Psoas muscle (tissue), 8 donors: ENCODE results near the gene ASXL1. TPM values are rescaled to one million over a fixed set of nuclear protein-coding genes. Genes with fewer than 3 reads are reported as not detected.

Source experiments
- ATAC-seq, 4 donors: fragments of 200-7000 bp; cut with Tn5 transposase; one replicate each; pipeline ENCODE4 v1.9.1; 2020; ENCODE audit warnings: moderate library complexity in 3 of 4, mild to moderate bottlenecking in 2 of 4
- DNase-seq, 2 donors: peaks; one replicate each; pipeline ENCODE4 v3.0.0-alpha.2; 2020
- H3K27ac ChIP-seq: fragments of 200-600 bp; one replicate; pipeline ENCODE4 v1.8.0; 2022
- H3K27me3 ChIP-seq, 3 donors: fragments of 200-600 bp in 1 of 3; one replicate each; pipeline versions ENCODE4 v1.6.1 to v1.8.0; 2013 to 2022; ENCODE audit warnings: low read length in 2 of 3, mild to moderate bottlenecking in 2 of 3, moderate library complexity in 1 of 3; ENCODE audit not compliant: insufficient read depth in 3 of 3
- H3K36me3 ChIP-seq, 2 donors: fragments of 200-600 bp in 1 of 2; one replicate each; pipeline versions ENCODE4 v1.6.1 to v1.8.0; 2013 to 2022; ENCODE audit warnings: low read depth in 1 of 2, mild to moderate bottlenecking in 1 of 2, moderate library complexity in 1 of 2; ENCODE audit not compliant: insufficient read depth in 1 of 2
- H3K4me1 ChIP-seq: fragments of 200-600 bp; one replicate; pipeline ENCODE4 v1.8.0; 2022
- H3K4me3 ChIP-seq: fragments of 200-600 bp; one replicate; pipeline ENCODE4 v1.8.0; 2022; ENCODE audit warnings: mild to moderate bottlenecking
- H3K9me3 ChIP-seq: fragments of 200-600 bp; one replicate; pipeline ENCODE4 v1.8.0; 2022
- WGBS, 3 donors: extraction: QIAGEN DNeasy Blood & Tissue Kit; methylation state at CpG; one replicate each; pipeline versions ENCODE4 v1.1.6 to v1.1.7; 2013; 5-methylcytosine and 5-hydroxymethylcytosine counted together
- intact Hi-C, 2 donors: fragments of 100-400 bp; cut with DNase I; formaldehyde crosslinking; loops; one replicate each; pipeline versions ENCODE4 v1.11.0 to v1.14.2; 2022
- polyA plus RNA-seq, 3 donors: library from polyadenylated mRNA; stranded (reverse); fragments of 200-250 nt; gene quantifications; one replicate each; pipeline ENCODE4 v1.2.3, GENCODE V29; 2013
- total RNA-seq, 4 donors: library from RNA; stranded (reverse); fragmentation: NEBNext Ultra II Directional in 2 of 4; extraction: Animal tissue kit (Norgen Biotek cat#: 25700) in 2 of 4; gene quantifications; one replicate each; pipeline versions ENCODE4 v1.2.1 to v1.2.4, GENCODE V29; 2021 to 2023
- TF ChIP-seq, protein P1 (sequence below): fragments of 200-600 bp; IDR thresholded peaks from one replicate; pipeline ENCODE4 v1.8.0; 2022; ENCODE audit warnings: antibody characterized with exemption
- donor health status: healthy with polysubstance abuse.
- donor health status: DM: no; HTN: no; CAD: no; lungs with moderate emphysema.
- donor health status: Bipolar disorder and iron deficiency.
- donor health status: healthy.
- donor health status: DM: yes; HTN: yes; CAD: no.
- donor health status: DM: no; HTN: no; CAD: no.
- donor health status: DM: no; HTN: no; CAD: no.
- donor health status: DM: yes; HTN: yes; CAD: no.

ASXL1 gene
- total and polyA plus RNA-seq, 7 donors: 18.5 to 52.0 (median 23.2) TPM

DNA sequence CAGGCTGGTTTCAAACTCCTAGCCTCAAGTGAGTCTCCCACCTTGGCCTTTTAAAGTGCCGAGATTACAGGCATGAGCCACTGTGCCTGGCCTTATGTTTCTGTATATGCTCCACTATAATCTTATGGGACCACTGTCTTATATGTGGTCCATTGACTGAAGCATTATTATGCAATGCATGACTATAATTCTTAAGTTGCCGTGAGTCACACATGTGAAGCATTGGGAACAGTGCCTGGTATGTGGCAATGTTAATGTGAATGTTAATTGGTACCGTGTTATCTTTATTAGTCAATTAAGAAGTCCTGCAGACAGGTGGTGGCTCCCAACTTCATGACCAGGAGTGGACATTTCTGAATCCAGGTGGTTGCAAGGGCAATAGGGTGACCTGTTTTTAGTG, 14.7 kb upstream of the ASXL1 start:
- no peak overlapping the region for H3K27ac ChIP-seq

DNA sequence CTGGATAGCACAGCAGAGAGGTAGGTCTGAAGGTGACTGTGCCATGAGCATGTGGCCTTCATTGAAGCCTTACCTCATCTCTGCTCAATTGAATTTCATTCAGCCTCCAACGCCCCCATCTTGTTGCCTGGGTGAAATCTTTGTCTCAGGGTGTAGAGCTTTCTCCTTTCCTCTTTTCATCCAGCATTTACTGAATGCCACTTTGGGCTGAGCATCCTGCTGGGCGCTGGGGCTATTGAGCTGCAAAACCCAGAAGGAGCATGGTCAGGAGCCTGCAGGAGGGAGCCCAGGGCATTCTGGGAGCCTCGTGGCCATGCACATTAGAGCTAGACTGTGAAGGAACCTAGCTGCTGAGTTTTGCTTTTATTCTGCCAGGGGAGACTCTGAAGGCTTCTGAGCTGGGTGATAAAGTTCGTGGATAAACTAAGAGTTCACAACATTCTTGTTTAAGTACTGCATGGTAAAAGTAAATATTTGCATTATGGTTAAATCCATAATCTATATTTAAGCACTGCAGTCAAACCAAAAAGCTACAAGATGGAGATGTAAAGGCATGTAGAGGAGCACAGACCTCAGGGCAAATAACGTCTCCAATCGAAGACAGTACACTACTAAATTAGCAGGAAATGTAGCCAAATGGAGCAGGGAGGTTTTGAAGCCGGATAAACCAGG, 13.2 kb upstream of the ASXL1 start:
- no peak for ATAC-seq
- intact Hi-C loops: no loop called here
- TF ChIP-seq, protein P1, sequence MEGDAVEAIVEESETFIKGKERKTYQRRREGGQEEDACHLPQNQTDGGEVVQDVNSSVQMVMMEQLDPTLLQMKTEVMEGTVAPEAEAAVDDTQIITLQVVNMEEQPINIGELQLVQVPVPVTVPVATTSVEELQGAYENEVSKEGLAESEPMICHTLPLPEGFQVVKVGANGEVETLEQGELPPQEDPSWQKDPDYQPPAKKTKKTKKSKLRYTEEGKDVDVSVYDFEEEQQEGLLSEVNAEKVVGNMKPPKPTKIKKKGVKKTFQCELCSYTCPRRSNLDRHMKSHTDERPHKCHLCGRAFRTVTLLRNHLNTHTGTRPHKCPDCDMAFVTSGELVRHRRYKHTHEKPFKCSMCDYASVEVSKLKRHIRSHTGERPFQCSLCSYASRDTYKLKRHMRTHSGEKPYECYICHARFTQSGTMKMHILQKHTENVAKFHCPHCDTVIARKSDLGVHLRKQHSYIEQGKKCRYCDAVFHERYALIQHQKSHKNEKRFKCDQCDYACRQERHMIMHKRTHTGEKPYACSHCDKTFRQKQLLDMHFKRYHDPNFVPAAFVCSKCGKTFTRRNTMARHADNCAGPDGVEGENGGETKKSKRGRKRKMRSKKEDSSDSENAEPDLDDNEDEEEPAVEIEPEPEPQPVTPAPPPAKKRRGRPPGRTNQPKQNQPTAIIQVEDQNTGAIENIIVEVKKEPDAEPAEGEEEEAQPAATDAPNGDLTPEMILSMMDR: no peak
- WGBS, 3 donors: 45 to 48% (median 47%) methylated on average over 7 of the region's 7 CpGs
- H3K27me3 ChIP-seq: no peaks in the 10 kb centered on the region
- no peaks in the 10 kb centered on the region for H3K4me1 ChIP-seq
- no peak for DNase-seq
- no peaks in the 10 kb centered on the region for H3K36me3 ChIP-seq
- no peak overlapping the region for H3K4me3 ChIP-seq
- H3K27ac ChIP-seq: no peak overlapping the region
- no peaks in the 10 kb centered on the region for H3K9me3 ChIP-seq

More for the DNA sequence above, 14.7 kb upstream of the ASXL1 start:
- intact Hi-C loops: no loop called here
- 84 to 89% (median 89%) methylated on average over 3 of the region's 3 CpGs for WGBS, 3 donors
- Histone ChIP-seq H3K4me1 (no peaks in the 10 kb centered on the region), H3K9me3 (no peaks in the 10 kb centered on the region), H3K27me3 (no peaks in the 10 kb centered on the region), H3K36me3 (no peaks in the 10 kb centered on the region), H3K4me3 (no peak overlapping the region)
- DNase-seq (no peak), ATAC-seq (no peak)
- TF ChIP-seq, protein P1: no peak

DNA sequence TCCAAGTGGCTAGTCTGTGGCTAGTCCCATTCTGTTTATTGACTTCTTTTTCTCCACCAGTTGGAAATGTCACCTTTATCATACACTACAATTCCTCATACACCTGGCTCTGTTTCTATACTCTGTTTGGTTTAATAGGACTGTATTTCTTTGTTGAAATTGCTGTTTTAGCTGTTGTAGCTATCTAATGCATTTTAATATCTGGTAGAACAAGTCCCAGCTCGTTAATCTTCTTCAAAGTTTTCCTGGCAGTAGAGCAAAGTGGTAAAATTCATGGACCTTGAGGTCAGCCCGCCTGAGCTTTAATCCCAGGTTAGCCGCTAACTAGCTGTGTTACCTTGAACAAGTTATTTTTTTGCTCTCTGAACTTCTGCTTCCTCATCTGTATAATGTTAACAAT, 9.9 kb upstream of the ASXL1 start:
- Histone ChIP-seq H3K27me3 (no peaks in the 10 kb centered on the region), H3K4me1 (no peaks in the 10 kb centered on the region), H3K4me3 (no peak overlapping the region), H3K27ac (no peak overlapping the region), H3K9me3 (no peaks in the 10 kb centered on the region), H3K36me3 (no peaks in the 10 kb centered on the region)
- no peak for DNase-seq
- ATAC-seq: no peak
- 82 to 89% (median 85%) methylated on average over 3 of the region's 3 CpGs for WGBS, 3 donors
- intact Hi-C loops: no loop called here
- TF ChIP-seq, protein P1: no peak

DNA sequence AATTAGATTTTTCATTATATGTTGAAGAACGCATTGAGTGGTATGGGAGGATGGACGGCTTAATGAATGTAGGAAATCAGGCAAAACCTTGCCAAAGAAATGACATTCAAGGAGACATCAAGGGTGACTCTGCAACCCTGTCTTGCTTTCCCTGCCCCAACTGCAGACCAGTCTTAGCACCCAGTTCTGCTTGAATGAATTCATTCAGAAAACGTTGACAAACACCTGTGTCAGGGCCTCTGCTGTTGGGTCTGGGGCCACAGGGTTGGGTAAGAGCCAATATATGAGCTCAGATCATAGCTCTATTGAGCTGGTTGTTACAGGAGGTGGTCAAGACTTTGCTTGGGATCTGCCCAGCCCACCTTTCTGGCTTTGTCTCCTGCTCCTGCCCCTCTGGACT, 7.7 kb upstream of the ASXL1 start:
- DNase-seq (no peak), ATAC-seq (no peak)
- no peaks in the 10 kb centered on the region for H3K4me1 ChIP-seq
- no peaks in the 10 kb centered on the region for H3K9me3 ChIP-seq
- H3K36me3 ChIP-seq: no peaks in the 10 kb centered on the region
- intact Hi-C loops: loop anchor here in 1 of 2 donors (10.0 kb wide), 1 partner anchor 146 kb away; the partner anchor contains the start of genes PLAGL2 and POFUT1
- TF ChIP-seq, protein P1: no peak
- no peak overlapping the region for H3K4me3 ChIP-seq
- no peak overlapping the region for H3K27ac ChIP-seq
- no peaks in the 10 kb centered on the region for H3K27me3 ChIP-seq
- WGBS, 3 donors: 74 to 85% (median 84%) methylated on average over 3 of the region's 3 CpGs
